ENCODE measurements around the gene KDM4B.

KDM4B gene

GRCh38 chr19:5200844-5201243, 231.9 kb downstream of the KDM4B start:
- no peak for TF ChIP-seq CTCF (IDR thresholded peaks at IDR 0.05; ENCODE audit: low read depth, low read length)
- DNase-seq (ENCODE audit: extremely low read depth, low read depth) = no peak

GRCh38 chr19:5202553-5202952, 233.6 kb downstream of the KDM4B start:
- no peak for DNase-seq (ENCODE audit: extremely low read depth, low read depth)
- TF ChIP-seq CTCF (IDR thresholded peaks at IDR 0.05; ENCODE audit: low read depth, low read length) = no peak

All from AG09319 (cell line).